Adrenal gland (tissue), 5 donors: ENCODE data around the gene FSD2.

ENCODE experiments used
- POLR2A ChIP-seq, 2 donors: fragments of 450-650 bp; IDR thresholded peaks; one replicate each; pipeline ENCODE4 v1.6.1; 2017; ENCODE audit warnings: antibody characterized with exemption in 2 of 2, mild to moderate bottlenecking in 2 of 2, moderate library complexity in 1 of 2
- TF ChIP-seq, protein P1 (sequence below), 6 experiments: fragments of 450-650 bp in 4 of 6; fragments of 200-600 bp in 2 of 6; sonication (generic) in 1 of 6; IDR thresholded peaks; 1 replicate in 5 of 6; 2 replicates in 1 of 6; pipeline versions ENCODE4 v1.5.1 to v1.8.0; 2016 to 2021; ENCODE audit warnings: antibody characterized with exemption in 6 of 6, mild to moderate bottlenecking in 2 of 6, moderate library complexity in 1 of 6
- donor health status: DM: no; HTN: no; CAD: no.

- TF ChIP-seq, protein P1, sequence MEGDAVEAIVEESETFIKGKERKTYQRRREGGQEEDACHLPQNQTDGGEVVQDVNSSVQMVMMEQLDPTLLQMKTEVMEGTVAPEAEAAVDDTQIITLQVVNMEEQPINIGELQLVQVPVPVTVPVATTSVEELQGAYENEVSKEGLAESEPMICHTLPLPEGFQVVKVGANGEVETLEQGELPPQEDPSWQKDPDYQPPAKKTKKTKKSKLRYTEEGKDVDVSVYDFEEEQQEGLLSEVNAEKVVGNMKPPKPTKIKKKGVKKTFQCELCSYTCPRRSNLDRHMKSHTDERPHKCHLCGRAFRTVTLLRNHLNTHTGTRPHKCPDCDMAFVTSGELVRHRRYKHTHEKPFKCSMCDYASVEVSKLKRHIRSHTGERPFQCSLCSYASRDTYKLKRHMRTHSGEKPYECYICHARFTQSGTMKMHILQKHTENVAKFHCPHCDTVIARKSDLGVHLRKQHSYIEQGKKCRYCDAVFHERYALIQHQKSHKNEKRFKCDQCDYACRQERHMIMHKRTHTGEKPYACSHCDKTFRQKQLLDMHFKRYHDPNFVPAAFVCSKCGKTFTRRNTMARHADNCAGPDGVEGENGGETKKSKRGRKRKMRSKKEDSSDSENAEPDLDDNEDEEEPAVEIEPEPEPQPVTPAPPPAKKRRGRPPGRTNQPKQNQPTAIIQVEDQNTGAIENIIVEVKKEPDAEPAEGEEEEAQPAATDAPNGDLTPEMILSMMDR (IDR thresholded peaks at IDR 0.05) = no peak
- TF ChIP-seq POLR2A (IDR thresholded peaks at IDR 0.05) = no peak
These were observed 44.9 kb upstream of the FSD2 start for GRCh38 chr15:82850731-82851130.
